ENCODE results near the gene ABI2.
"Not testable (repeated sequence)": the region's sequence is repeated elsewhere in the genome, so short reads cannot be mapped to it uniquely, and the experiment has no call there.

ABI2 gene

DNA sequence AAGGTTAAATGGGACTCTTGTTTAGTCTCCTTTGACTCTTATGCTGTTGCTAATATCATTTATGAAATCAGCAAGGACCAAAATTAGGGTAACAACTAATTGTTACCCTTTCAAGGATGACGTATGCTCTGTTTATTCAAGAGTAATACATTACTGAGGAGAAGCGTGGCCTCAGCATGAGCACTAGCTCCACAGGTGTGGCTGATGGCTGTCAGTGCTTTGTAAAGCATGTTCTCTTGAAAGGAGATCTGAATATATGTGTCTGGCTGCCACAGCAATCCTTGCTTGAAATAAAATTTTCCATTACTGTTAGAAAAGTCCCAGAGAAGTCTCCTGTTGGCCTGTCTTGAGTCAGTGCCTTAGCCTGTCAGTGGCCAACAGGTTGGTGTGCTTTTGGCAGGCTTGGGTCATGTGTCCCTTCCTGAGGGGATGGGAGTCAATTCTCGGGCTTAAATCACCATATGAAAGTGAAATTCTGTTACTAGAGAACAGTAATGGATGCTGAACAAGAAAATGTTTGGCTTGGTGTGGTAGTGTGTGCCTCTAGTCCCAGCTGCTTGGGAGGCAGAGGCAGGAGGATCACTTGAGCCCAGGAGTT, 32.7 kb downstream of the ABI2 start:
- DNase-seq, result no peak

DNA sequence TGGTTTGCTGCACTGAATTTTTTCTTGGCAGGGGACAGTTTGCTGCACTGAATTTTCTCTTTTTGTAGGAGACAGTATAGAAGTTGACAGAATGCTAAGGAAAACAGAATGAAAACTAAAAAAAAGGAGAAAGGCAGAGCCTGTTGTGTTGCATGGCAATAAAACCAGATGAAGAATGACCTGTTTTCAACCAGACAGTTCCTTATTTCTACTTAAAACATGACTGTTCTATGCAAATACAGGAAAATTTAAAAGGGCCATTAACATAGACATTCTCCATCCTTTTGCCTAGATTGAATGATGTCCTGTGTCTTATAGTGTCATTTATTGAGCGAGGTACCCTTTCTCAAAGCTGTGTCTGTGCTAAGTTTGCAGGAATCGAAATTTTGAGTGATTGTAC, 33.3 kb downstream of the ABI2 start:
- no peak for DNase-seq

GRCh38 chr2:203361922-203362321, 33.7 kb downstream of the ABI2 start:
- no peak for DNase-seq

DNA sequence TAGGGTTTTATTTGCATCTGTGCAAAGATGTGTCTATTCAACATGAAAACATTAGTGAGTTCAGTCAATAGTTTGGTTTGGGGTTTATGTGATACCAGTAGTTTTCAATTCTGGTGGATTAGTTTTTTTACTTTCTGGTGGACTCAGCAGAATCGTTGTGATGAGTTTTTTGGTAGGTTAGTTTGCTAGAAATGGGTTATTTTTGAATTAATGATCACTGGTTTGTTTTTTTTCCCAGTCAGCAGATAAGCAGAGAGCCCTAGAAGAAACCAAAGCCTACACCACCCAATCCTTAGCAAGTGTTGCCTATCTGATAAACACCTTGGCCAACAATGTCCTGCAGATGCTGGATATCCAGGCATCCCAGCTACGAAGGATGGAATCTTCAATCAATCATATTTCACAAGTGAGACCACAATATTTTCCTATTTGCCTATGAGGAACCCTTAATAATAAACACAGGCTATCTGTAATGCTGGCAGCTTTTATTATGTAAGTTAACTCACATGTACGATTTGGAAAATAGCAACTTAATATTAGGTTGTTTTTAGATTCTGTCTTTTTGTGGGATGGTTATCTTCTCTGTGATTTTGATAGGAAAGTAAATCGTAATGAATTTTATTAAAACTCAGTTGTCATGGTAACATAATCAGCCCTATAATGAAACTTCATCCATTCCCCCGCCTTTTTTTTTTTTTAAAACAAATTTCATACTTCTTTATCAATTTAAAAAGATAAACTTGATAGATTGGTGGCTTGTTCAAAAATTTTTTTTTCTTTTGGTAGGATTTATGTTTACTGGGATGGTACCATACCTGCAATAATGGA, 38.7 kb downstream of the ABI2 start:
- no peak for DNase-seq

- DNase-seq, result not testable (repeated sequence)
Observed at GRCh38 chr2:203372706-203373105, 44.5 kb downstream of the ABI2 start.

DNA sequence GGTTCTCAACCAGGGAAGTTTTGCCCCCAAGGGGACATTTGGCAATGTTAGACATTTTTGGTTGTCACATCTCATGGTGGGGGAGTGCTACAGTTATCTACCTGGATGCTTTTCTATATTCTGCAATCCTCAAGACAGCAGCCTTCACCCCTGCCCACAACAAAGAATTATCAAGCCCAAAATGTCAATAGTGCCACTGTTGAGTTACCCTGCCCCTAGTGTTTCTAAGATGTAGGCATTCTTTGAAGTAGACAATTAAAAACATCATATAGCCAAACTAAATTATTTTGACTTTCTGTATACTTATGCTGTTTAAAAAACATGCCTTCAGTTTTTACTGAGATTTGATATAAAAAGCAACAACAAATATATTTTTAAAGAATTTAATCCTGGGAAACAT, 48.0 kb downstream of the ABI2 start:
- no peak for DNase-seq

DNA sequence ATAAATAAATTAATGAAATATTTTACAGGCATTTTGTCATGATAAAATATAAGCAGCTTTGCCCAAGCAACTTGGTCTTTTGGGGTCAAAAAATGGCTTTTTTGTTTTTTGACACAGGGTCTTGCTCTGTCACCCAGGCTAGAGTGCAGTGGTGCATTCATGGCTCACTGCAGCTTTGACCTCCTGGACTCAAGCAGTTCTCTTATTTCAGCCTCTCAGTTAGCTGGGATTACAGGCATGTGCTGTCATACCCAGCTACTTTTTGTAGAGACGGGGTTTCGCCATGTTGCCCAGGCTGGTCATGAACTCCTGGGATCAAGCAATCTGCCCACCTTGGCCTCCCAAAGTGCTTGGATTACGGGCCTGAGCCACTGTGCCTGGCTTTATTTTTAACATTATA, 51.0 kb downstream of the ABI2 start:
- no peak for DNase-seq

GRCh38 chr2:203383038-203383437, 54.8 kb downstream of the ABI2 start:
- DNase-seq, result no peak

DNA sequence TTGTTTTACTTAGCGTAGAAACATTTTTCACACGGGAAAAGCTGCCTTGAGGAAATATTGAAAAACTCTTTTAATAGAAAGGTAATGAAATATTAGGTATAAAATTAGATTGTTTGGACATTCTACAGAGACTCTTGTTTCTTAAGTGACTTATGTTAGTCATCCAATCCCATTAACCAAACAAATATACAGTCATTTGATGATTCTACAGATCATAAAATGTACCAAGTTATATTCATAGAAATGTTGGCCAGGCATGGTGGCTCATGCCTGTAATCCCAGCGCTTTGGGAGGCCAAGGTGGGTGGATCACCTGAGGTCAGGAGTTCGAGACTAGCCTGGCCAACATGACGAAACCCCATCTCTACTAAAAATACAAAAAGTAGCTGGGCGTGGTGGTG, 60.0 kb downstream of the ABI2 start:
- not testable (repeated sequence) for DNase-seq

GRCh38 chr2:203394519-203395227, 66.5 kb downstream of the ABI2 start:
- no peak for DNase-seq

DNA sequence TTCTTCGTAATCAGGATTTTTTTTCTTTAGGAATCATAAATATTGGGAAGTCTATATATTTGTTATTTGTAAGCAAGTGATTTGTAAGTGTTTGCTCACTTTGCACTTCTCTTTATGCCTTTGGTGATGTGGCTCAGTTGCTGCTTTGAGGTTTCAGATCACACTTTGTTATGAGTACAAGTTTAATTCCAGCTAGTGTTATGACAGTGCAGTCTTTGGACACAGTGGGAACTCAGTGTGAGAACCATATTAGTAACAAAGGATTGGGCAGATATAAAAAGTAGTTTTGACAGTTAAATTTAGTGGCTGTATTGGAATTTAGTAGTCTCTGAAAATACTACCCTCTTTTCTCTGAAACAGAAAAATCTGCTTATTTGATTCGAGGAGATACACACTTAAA, 67.7 kb downstream of the ABI2 start:
- no peak for DNase-seq

DNA sequence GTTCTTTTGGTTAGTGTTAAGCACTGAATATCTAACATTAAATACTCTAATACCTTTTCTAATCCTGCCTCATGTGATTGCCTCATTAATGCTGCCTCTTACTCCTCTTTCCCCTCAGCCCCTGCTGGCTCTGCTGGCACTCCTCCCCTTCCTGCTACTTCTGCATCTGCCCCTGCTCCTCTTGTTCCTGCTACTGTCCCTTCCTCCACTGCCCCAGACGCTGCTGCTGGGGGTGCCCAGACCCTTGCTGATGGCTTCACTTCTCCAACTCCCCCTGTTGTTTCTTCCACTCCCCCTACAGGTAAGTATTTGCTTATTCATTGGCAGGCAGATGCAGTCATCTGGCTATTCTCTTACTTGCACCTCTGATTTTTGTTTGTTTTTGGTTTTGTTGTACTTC, 68.5 kb downstream of the ABI2 start:
- no peak for DNase-seq

GRCh38 chr2:203399031-203399430, 70.8 kb downstream of the ABI2 start:
- DNase-seq, result no peak

DNA sequence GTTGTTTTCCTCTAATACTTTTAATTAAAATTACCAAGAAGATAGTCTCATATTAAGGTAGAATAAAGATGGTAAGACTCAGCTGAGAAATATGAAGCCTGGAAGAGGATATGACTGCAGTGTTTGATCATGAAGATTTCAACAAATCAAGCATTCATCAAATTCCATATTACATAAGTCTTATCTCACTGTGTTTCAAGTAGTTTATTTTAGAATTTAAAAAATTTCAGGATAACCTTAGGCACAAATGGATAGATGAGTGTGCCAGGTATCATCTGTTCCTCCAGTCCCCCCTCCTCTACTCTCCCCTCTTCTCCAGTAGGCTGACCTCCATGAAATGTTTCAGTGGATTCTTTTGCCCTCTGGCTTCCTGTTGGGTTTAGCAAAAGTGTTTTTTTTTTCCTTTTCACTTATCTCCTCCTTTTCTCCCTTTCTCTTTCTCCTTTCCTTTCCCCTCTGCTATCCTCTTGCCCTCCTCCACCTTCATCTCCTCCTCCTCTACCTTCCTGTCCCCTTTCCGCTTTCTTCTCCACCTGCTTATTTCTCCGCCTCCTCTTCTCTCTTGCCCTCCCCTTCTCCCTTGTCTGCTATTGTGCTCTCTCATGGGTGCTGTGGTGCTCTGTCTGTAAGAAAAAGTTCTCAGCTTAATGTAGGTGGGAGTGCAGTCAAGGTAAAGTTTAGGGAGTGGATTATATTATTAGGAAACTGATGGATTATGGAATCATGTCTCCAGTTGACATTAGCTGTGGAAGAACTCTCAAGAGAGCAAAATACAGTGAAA, 72.8 kb downstream of the ABI2 start:
- DNase-seq, result no peak

DNA sequence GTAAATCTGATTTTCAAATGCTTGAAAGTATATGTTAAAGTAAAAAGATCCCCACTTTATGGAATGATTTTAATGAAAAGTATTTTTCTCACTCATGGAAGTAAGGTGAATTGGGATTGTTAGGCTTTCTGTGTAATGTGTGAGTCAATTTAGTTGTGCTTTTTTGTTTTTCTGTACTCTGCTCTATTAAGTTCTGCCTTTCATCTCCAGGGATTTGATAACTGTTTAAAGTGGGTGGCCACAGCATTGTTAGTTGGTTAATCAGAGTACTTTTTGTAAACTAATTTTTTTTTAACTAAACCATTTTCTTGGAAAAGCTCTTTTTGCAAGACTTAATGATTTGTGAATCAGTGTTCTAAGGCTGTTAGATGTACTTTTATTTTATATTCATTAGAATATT, 76.8 kb downstream of the ABI2 start:
- no peak for DNase-seq

GRCh38 chr2:203407496-203407895, 79.3 kb downstream of the ABI2 start:
- DNase-seq, result no peak

GRCh38 chr2:203412546-203413331, 84.5 kb downstream of the ABI2 start:
- DNase-seq, result no peak

GRCh38 chr2:203413796-203414195, 85.6 kb downstream of the ABI2 start:
- no peak for DNase-seq

DNA sequence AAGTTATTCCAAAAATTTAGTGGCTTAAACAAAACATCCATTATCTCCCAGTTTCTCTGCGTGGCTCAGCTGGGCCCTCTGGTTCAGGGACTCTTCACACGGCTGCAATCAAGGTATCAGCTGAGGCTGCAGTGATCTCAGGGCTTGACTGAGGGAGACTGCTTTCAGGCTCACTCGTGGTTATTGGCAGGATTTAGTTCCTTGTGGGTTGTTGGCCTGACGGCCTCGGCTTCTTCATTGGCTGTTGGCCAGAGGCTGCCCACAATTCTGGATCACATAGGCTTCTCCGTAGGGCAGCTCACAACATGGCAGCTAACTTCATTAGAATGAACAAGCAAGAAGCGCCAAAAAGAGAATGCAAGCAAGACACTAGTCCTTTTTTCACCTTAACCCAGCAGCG, 90.1 kb downstream of the ABI2 start:
- DNase-seq, result no peak

DNA sequence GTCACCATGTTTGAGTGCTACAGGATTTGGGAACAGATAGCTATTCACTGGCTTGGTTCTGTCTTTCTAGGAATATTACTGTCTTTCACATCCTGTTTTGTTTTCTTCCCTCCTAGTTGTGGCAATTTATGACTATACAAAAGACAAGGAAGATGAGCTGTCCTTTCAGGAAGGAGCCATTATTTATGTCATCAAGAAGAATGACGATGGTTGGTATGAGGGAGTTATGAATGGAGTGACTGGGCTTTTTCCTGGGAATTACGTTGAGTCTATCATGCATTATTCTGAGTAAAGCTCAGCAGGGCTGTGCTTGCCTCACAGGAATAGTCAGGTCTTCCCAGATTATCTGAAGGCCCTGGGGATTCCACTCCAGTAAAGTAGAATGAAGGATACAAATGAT, 98.9 kb downstream of the ABI2 start:
- DNase-seq, result no peak

- DNase-seq, result not testable (repeated sequence)
Observed at GRCh38 chr2:203429643-203430042, 101.4 kb downstream of the ABI2 start.

GRCh38 chr2:203431391-203432185, 103.4 kb downstream of the ABI2 start:
- no peak for DNase-seq
